A172 (cell line): ENCODE results near the gene ATL1. TPM values are rescaled to one million over a fixed set of nuclear protein-coding genes. Genes with fewer than 3 reads are reported as not detected.
A peak's percentile ranks its signal among the peaks of the same experiment; 100 is the strongest.
"Not testable (repeated sequence)": the region's sequence is repeated elsewhere in the genome, so short reads cannot be mapped to it uniquely, and the experiment has no call there.

Experiments used
- DNase-seq: peaks from one replicate; pipeline ENCODE4 v3.0.0-alpha.2; 2015; ENCODE audit warnings: low spot score
- total RNA-seq: library from RNA; depleted of rRNA; stranded (reverse); fragments of >200 nt; shearing (Covaris generic); gene quantifications from 2 replicates; pipeline ENCODE4 v1.2.3, GENCODE V29; 2014

Gene ATL1
- total RNA-seq, 1 experiment from 2014 or later, result 14.0 TPM

DNA sequence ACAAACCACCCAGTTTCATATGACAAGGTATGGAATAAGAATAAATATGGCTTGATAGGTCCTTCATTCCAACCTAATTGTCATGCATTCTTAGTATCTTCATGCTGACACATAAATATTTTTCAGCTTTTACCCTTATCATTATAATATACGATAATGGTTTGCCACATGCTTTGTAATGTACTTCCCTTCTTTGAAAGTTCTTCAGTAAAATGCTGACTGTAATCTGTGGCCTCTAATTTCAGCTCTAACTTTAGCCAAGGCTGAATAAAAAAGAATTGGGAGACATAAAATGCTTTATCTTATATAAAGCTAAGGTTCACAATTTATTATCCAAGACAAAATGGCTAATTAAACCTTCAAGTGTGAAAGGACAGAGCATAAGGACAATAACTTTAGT is 24.9 kb upstream of the ATL1 start:
- no peak for DNase-seq

- DNase-seq, result not testable (repeated sequence)
Measured at GRCh38 chr14:50538034-50538433, 21.9 kb upstream of the ATL1 start.

DNA sequence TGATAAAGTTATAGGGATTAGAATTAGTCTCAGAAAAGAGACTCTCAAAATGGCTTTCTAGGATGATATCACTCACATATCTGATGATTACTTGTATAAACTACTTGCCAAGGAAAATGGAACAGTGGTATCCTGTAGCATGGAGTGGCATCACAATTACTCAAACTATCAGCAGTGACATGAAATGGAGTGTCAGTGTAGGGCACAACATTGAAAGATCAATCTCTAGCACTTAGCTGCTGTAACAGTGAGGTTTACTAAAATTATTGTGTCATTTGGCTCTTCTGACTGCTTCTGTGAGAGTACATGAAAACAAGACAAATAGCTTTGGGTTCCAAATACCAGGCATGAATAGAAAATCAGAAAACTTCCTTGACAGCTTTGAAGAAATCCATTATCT is 20.9 kb upstream of the ATL1 start:
- no peak for DNase-seq

DNA sequence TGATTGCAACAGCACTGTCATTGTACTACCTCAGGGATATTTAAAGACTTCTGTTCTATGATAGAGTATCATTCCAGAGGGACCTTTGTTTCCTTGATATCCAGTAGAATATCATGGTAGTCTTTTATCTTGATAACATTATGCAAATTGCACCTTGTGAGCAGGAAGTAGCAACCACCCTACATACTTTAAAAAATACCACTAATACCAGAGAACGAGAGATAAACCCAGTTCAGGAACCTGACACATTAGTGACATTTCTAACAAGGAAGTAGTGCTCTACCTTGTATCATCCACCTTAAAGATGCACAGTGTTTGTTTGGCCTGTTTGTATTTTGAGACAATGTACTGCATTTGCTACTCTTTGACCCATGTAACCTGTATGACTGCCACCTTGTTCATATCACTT is 18.8 kb upstream of the ATL1 start:
- no peak for DNase-seq

GRCh38 chr14:50542941-50543418 is 17.0 kb upstream of the ATL1 start:
- DNase-seq, result no peak

GRCh38 chr14:50544911-50545310 is 15.0 kb upstream of the ATL1 start:
- no peak for DNase-seq

- DNase-seq, result no peak
Measured at GRCh38 chr14:50545618-50546017, 14.3 kb upstream of the ATL1 start.

- no peak for DNase-seq
Measured at GRCh38 chr14:50550294-50550693, 9.7 kb upstream of the ATL1 start.

DNA sequence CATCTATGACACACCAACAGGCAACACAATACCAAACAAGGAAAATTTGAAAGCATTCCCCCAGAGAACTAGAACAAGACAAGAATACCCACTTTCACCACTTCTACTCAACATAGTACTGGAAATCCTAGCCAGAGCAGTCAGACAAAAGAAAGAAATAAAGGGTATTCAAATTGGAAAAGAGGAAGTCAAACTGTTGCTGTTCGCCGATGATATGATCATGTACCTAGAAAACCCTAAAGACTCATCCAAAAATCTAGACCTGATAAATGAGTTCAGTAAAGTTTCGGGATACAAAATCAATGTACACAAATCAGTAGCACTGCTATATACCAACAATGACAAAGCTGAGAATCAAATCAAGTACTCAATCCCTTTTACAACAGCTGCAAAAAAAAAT is 8.1 kb upstream of the ATL1 start:
- DNase-seq, result no peak

DNA sequence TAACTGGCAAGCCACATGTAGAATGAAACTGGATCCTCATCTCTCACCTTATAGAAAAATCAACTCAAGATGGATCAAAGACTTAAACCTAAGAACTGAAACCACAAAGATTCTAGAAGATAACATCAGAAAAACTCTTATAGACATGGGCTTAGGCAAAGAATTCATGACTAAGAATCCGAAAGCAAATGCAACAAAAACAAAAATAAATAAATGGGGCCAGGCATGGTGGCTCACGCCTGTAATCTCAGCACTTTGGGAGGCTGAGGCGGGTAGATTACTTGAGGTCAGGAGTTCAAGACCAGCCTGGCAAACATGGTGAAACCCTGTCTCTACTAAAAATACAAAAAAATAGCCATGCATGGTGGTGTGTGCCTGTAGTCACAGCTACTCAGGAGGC is 7.1 kb upstream of the ATL1 start:
- DNase-seq, result not testable (repeated sequence)

DNA sequence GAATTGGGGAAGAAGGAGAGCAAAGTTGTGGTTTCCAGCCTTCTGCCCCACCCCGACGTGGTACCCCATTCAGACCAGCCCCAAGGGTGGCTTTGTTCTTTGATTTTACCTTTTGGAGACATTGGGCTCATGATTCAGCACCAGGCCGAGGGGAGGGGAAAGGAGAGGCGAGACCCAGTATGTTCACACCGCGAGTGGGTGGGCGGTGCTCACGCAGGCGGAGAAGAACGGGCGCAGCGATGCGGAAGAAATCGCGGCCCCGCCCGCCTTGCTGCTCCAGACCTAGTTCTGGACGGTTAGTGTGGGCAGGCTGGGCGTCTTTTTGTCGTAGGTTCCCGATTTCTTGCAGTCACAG is 963 bp downstream of the ATL1 start:
- peak; percentile 44 for DNase-seq

- no peak for DNase-seq
Measured at GRCh38 chr14:50562841-50563240, 2.9 kb downstream of the ATL1 start.

DNA sequence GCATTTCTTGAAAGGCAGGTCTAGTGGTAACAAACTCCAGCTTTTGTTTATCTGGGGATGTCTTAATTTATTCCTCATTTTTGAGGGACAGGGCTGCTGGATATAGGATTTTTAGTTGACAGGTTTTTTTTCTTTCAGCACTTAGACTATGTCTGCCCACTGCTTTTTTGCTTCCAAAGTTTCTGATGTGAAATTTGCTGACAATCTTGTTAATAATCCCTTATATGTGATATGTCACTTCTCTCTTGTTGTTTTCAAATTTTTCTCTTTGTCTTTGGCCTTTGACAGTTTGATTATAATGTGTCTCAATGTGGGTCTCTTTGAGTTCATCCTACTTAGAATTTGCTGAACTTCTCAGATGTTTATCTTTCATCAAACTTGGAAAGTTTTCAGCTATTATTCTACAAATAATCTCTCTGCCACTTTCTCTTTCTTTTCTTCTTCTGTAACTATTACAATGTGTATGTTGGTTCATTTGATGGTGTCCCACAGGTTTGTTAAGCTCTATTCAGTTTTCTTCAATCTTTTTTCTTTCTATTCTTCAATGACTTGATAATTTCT is 9.8 kb downstream of the ATL1 start:
- no peak for DNase-seq

GRCh38 chr14:50573862-50574261 is 13.9 kb downstream of the ATL1 start:
- no peak for DNase-seq

GRCh38 chr14:50575769-50576168 is 15.8 kb downstream of the ATL1 start:
- no peak for DNase-seq

GRCh38 chr14:50577982-50578381 is 18.0 kb downstream of the ATL1 start:
- DNase-seq, result no peak

- DNase-seq, result no peak
Measured at GRCh38 chr14:50578433-50578832, 18.5 kb downstream of the ATL1 start.

- no peak for DNase-seq
Measured at GRCh38 chr14:50590464-50590863, 30.5 kb downstream of the ATL1 start.

- DNase-seq, result no peak
Measured at GRCh38 chr14:50594577-50595316, 34.8 kb downstream of the ATL1 start.

- no peak for DNase-seq
Measured at GRCh38 chr14:50598765-50599164, 38.8 kb downstream of the ATL1 start.

GRCh38 chr14:50599700-50600444 is 39.9 kb downstream of the ATL1 start:
- DNase-seq, result peak; percentile 22

DNA sequence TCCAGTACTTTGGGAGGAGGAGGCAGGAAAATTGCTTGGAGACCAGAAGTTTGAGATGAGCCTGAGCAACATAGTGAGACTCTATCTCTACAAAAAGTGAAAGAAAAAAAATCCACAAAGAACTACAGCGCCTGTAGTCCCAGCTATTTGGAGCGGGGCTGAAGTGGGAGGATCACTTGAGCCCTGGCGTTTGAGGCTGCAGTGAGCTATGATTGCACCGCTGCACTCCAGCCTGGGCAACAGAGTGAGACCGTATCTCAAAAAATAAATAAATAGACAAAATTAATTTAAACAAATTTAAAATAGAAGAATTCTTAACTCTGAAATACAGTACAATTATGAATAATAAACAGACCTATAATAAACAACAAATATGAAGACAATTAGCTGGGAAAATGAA is 40.9 kb downstream of the ATL1 start:
- peak; percentile 21 for DNase-seq

- peak; percentile 25 for DNase-seq
Measured at GRCh38 chr14:50601394-50601793, 41.4 kb downstream of the ATL1 start.
